Esophagus muscularis mucosa (tissue), 4 donors: ENCODE results near the gene CHRNA9.

Experiments used
- CTCF ChIP-seq, 3 experiments: fragments of 200-600 bp in 2 of 3; fragments of 450-650 bp in 1 of 3; sonication (generic) in 2 of 3; IDR thresholded peaks; one replicate each; pipeline ENCODE4 v1.5.1; 2017 to 2019; ENCODE audit warnings: antibody characterized with exemption in 3 of 3, mild to moderate bottlenecking in 2 of 3, moderate library complexity in 1 of 3
- EP300 ChIP-seq: sonication (generic); formaldehyde crosslinking; IDR thresholded peaks from one replicate; pipeline ENCODE4 v1.6.1; 2017; ENCODE audit warnings: antibody characterized with exemption
- POLR2A ChIP-seq: fragments of 450-650 bp; IDR thresholded peaks from one replicate; pipeline ENCODE4 v1.6.1; 2017; ENCODE audit warnings: antibody characterized with exemption, moderate library complexity, mild to moderate bottlenecking, low read depth
- POLR2AphosphoS5 ChIP-seq, 2 donors: sonication (generic); formaldehyde crosslinking; IDR thresholded peaks; one replicate each; pipeline ENCODE4 v1.6.1; 2017; ENCODE audit warnings: antibody characterized with exemption in 2 of 2

- no peak for TF ChIP-seq CTCF (IDR thresholded peaks at IDR 0.05)
- TF ChIP-seq POLR2AphosphoS5 (IDR thresholded peaks at IDR 0.05), result no peak
- TF ChIP-seq POLR2A, result no peak
- no peak for TF ChIP-seq EP300
These were observed 53.1 kb downstream of the CHRNA9 start for GRCh38 chr4:40388239-40388638.
